NCI-H128 (cell line): Measurements from ENCODE around the gene ATP13A4.

Source experiments
- DNase-seq: peaks from one replicate; lab custom pipeline; 2025; ENCODE audit not compliant: unreplicated experiment; lab: John Stamatoyannopoulos, UW

Gene ATP13A4

GRCh38 chr3:193498215-193498614 lies 56.5 kb downstream of the ATP13A4 start:
- DNase-seq: no peak

DNA sequence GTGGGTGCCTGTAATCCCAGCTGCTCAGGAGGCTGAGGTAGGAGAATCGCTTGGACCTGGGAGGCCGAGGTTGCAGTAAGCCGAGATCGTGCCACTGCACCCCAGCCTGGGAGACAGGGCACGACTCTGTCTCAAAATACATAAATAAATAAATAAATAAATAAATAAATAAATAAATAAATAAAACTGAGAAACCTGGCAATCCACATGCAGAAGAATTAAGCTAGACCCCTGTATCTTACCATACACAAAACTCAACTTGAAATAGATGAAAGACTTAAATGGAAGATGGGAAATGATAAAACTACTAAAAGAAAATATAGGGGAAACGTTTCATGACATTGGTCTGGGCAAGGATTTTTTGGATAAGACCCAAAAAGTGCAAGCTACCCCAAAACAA lies 58.0 kb downstream of the ATP13A4 start:
- no peak for DNase-seq

DNA sequence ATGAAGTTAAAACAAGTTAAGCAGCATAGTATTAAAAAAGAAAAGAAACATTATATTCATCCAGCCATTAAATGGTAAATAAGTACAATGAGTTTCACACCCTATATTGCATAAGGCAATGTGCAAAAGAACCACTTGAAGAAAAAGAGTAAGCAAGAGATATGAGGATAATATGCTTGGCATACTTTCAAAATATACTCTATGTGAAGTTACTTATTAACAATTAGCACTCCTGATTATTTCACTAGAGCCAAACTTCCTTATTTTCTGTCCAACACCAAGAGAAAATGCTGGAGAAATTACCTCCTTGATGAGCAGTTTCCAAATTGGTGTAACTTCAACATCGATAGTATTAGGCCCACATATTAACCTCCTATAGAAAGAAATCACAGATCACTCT lies 63.7 kb downstream of the ATP13A4 start:
- no peak for DNase-seq

DNA sequence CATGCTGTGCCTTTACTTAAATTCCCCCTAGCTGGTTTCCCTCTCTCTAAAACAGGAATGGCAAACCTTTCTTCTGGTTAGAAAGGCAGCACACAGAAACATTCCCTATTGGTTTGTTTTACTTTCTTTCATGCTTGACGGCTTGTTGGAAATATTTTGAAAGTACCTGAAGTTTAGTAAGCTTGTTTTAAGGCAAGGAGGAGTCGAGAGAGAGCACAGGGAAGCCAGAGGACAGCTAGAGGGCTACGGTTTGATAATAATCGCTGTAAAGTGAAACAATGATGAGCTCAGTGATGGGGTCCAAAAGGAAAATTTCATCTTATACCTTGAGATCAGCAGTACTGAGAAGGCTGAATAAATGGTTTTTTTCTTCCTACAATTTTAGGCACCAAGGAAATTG lies 64.1 kb downstream of the ATP13A4 start:
- no peak for DNase-seq

DNA sequence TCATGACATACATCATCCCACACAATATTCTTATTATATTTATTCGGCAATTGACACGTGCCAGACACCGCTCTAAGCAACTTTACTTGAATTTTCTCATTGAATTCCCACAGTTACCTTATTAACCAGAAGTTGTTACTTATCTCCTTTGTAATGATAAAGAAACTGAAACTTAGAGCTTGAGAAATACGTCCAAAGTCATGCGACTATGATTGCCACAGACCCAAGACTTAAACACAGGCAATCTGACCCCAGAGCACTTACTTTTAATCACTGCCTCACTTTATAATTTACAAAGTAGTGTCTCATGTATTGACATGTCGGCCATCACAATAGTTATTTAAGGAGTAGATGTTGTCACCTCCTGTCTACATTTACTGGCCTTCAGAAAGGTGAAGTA lies 64.7 kb downstream of the ATP13A4 start:
- DNase-seq: no peak

DNA sequence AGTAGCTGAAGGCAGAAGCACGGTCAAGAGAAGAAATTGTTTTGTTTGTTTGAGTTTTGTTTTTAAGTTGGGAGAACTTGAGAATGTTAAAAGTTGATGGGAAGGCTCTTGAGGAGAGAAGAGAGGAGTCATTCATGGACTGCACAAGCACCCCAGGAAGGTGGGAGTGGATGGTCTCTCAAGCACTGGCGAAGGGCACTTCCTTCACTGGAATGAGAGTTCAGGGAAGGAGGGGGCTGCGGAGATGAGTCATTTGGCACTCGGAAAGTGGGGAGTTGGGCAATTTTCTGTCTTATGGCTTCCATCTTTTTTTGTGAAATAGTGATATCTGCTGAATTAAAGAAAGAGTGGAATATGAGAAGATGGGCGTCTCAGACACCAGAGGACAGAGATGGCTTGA lies 66.0 kb downstream of the ATP13A4 start:
- DNase-seq: no peak

DNA sequence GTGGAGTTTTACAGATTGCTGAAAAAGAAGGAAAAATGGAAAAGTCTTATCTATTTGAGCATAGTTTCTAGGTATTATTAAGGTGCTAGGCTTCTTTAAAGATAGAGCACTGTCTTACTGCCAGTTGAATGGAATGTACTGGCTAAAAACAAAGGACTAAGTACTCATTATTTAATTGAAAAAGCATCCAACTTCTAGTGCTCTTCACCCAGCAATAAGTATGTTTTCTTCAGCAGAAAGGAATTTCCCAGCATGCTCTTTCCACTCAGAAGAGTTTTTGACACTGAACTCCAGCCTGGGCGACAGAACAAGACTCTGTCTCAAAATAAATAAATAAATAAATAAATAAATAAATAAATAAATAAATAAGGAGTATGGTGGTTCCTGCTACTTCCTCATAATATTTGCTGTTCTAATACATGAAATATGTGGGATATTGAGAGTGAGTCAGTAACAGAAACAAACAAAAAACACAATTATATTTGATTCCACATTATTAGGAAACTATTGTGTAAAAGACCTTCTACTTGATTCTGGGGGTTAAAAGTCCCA lies 70.6 kb downstream of the ATP13A4 start:
- DNase-seq: no peak

GRCh38 chr3:193481436-193481835 lies 73.3 kb downstream of the ATP13A4 start:
- no peak for DNase-seq

DNA sequence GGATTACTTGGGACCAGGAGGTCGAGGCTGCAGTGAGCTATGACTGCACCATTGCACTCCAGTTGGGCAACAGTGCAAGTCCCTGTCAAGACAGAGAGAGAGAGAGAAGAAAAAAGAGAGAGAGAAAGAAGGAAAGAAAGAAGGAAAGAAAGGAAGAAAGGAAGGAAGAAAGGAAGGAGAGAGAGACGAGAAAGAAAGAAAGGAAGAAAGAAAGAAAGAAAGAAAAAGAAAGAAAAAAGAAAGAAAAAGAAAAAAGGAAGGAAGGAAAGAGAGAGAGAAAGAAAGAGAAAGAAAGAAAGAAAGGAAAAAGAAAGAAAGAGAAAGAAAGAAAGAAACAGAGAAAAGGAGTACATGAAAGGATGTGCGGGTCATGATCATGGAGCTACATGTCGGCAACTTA lies 80.2 kb downstream of the ATP13A4 start:
- no peak for DNase-seq

DNA sequence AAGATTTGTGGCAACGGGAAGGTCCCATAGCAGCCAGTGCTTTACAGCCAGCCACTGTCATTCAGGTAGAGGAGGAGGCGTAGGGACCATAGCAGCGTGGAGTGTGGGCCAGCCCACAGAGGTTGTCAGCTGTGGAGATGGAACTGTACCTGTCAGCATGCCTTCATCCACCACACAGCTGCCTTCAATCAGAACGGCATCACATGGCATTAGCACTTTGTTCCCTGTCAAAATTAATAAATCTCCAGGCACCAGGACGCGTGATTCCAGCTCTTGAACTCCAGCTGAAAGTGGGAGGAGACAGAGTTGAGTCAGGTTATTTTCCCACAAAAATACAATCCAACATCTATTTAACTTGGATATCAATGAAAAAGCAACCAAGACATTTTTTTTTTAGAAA lies 84.0 kb downstream of the ATP13A4 start:
- no peak for DNase-seq

- no peak for DNase-seq
Measured at GRCh38 chr3:193465992-193466608, 88.6 kb downstream of the ATP13A4 start.

DNA sequence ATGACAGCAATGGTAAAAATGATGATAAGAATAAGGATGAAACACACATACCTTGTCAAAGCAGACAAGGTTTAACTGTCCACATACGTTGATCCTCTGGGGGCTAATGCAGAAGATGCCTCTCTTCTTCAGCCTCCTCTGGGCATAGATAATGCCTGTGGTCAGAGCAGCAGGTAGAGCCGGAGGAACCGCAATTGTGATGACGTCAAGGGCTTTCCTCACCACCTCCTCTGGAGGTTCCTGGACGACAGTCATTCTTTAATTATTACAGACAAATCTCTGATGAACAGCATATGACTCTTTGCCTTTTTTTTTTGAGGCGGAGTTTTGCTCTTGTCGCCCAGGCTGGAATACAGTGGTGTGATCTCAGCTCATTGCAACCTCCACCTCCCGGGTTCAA lies 89.8 kb downstream of the ATP13A4 start:
- no peak for DNase-seq

- no peak for DNase-seq
Measured at GRCh38 chr3:193457526-193457925, 97.2 kb downstream of the ATP13A4 start.

DNA sequence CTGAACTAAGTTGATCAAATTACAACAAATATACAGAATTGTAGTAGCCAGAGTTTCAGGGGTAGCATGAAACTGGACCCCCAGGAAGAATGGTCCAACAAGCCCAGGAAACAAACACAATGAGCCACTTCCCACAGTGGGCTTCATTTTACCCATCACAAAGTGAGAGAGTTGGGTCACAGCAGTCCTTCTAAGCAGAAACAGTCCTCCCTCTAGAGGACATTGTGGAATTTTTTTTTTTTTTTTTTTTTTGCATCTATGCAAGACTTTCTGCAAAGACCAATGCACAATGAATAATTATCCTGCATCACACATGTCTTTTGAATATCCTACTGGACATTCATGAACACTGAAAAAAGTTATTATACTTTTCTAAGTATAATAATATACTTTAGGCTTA lies 102.4 kb downstream of the ATP13A4 start:
- DNase-seq: no peak

- no peak for DNase-seq
Measured at GRCh38 chr3:193451902-193452301, 102.8 kb downstream of the ATP13A4 start.

GRCh38 chr3:193446965-193447602 lies 107.6 kb downstream of the ATP13A4 start:
- no peak for DNase-seq

GRCh38 chr3:193439423-193439822 lies 115.3 kb downstream of the ATP13A4 start:
- DNase-seq: no peak

GRCh38 chr3:193418576-193419373 lies 135.9 kb downstream of the ATP13A4 start:
- no peak for DNase-seq

GRCh38 chr3:193416629-193417028 lies 138.1 kb downstream of the ATP13A4 start:
- no peak for DNase-seq

- DNase-seq: no peak
Measured at GRCh38 chr3:193407688-193408087, 147.0 kb downstream of the ATP13A4 start.

GRCh38 chr3:193407112-193407511 lies 147.6 kb downstream of the ATP13A4 start:
- no peak for DNase-seq

DNA sequence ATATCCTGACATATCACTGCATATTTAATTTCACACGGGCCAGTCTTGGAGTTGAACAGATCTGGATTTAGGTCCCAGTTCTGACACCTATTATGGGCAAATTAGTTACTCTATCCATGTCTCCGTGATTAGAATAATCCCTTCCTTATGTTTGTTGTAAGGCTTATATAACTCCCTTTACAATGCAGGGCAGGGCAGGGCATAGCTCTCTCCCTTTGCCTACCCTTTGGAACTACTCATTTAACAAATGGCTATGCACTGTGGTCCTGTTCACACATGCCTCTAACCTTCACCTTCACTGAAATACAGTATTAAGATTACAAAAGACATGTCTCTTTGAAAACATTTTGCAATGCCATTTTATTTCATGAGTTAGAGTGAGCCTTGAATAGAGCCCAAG lies 151.4 kb downstream of the ATP13A4 start:
- DNase-seq: no peak
